Activated naive CD8-positive, alpha-beta T cell treated with anti-CD3 and anti-CD28 coated beads, Interleukin-2, amount 10 ng/mL, durations not matched to agents 7 days and 5 days (primary cell): Measurements from ENCODE around the gene UTP4. TPM values are rescaled to one million over a fixed set of nuclear protein-coding genes. Genes with fewer than 3 reads are reported as not detected.

Source experiments
- ATAC-seq: fragments of 150-1000 bp; cut with Tn5 transposase; one replicate; pipeline ENCODE4 v1.10.0; 2021; ENCODE audit warnings: low read depth, moderate library complexity
- POLR2A ChIA-PET: fragments of 350-600 bp; sonication (Branson Sonifier 250); formaldehyde crosslinking; loops from one replicate; lab custom pipeline; 2021; ENCODE audit warnings: antibody characterized with exemption; lab: Charles Lee
- DNase-seq: peaks from one replicate; pipeline ENCODE4 v3.0.0; 2021
- H3K27ac Mint-ChIP-seq: one replicate; pipeline ENCODE4 v1.8.0; 2022; ENCODE audit warnings: mild to moderate bottlenecking, mixed read lengths
- H3K27me3 Mint-ChIP-seq: one replicate; pipeline ENCODE4 v1.8.0; 2022; ENCODE audit warnings: mild to moderate bottlenecking, moderate library complexity, mixed read lengths
- H3K36me3 Mint-ChIP-seq: one replicate; pipeline ENCODE4 v1.8.0; 2021; ENCODE audit warnings: mild to moderate bottlenecking, mixed read lengths
- H3K4me1 Mint-ChIP-seq: one replicate; pipeline ENCODE4 v1.8.0; 2021; ENCODE audit warnings: mixed read lengths
- H3K4me3 Mint-ChIP-seq: one replicate; pipeline ENCODE4 v1.8.0; 2022; ENCODE audit warnings: mild to moderate bottlenecking, moderate library complexity, mixed read lengths
- H3K9me3 Mint-ChIP-seq: one replicate; pipeline ENCODE4 v1.8.0; 2021; ENCODE audit warnings: mixed read lengths
- total RNA-seq, 2 experiments: library from RNA; stranded (reverse); gene quantifications; one replicate each; pipeline ENCODE4 v1.2.3, GENCODE V29; 2021

UTP4 gene
- total RNA-seq, 2 experiments from 2014 or later = 40.5 to 41.4 TPM

- POLR2A ChIA-PET = interaction anchor here (1.3 kb wide), 1 partner anchor 261 kb away, joined by 4 read pairs; no protein-coding TSS in a partner anchor
- Mint-ChIP-seq H3K4me3 (peak overlapping the region; percentile 48), H3K27ac (no peak overlapping the region), H3K36me3 (peaks cover 5% of the 10 kb centered on the region), H3K4me1 (peaks cover 15% of the 10 kb centered on the region), H3K27me3 (peaks cover 23% of the 10 kb centered on the region), H3K9me3 (no peaks in the 10 kb centered on the region)
- DNase-seq = peak; percentile 50
- ATAC-seq = peak; percentile 23
Measured at GRCh38 chr16:69106491-69107315, 25.7 kb upstream of the UTP4 start.

- Mint-ChIP-seq H3K27ac (no peak overlapping the region), H3K4me1 (peaks cover 15% of the 10 kb centered on the region), H3K36me3 (peaks cover 5% of the 10 kb centered on the region), H3K4me3 (peak overlapping the region; percentile 35), H3K27me3 (peaks cover 23% of the 10 kb centered on the region), H3K9me3 (no peaks in the 10 kb centered on the region)
- ATAC-seq = no peak
- peak; percentile 41 for DNase-seq
- POLR2A ChIA-PET = no interaction called here
Measured at GRCh38 chr16:69107316-69107962, 25.0 kb upstream of the UTP4 start.

- H3K27ac Mint-ChIP-seq = no peak overlapping the region
- no peaks in the 10 kb centered on the region for H3K9me3 Mint-ChIP-seq
- peaks cover 19% of the 10 kb centered on the region for H3K27me3 Mint-ChIP-seq
- H3K36me3 Mint-ChIP-seq = peaks cover 5% of the 10 kb centered on the region
- DNase-seq = no peak
- no peak for ATAC-seq
- POLR2A ChIA-PET = no interaction called here
- H3K4me3 Mint-ChIP-seq = peak overlapping the region; percentile 25
- H3K4me1 Mint-ChIP-seq = peaks cover 16% of the 10 kb centered on the region
Measured at GRCh38 chr16:69108064-69108904, 24.2 kb upstream of the UTP4 start.

GRCh38 chr16:69108905-69109252 lies 23.6 kb upstream of the UTP4 start:
- Mint-ChIP-seq H3K27ac (no peak overlapping the region), H3K27me3 (peaks cover 19% of the 10 kb centered on the region), H3K36me3 (peaks cover 5% of the 10 kb centered on the region), H3K4me1 (peaks cover 16% of the 10 kb centered on the region), H3K9me3 (no peaks in the 10 kb centered on the region), H3K4me3 (no peak overlapping the region)
- POLR2A ChIA-PET = no interaction called here
- DNase-seq (no peak), ATAC-seq (no peak)

- H3K9me3 Mint-ChIP-seq = no peaks in the 10 kb centered on the region
- H3K4me3 Mint-ChIP-seq = no peak overlapping the region
- POLR2A ChIA-PET = no interaction called here
Measured at GRCh38 chr16:69109486-69110270, 22.8 kb upstream of the UTP4 start.

GRCh38 chr16:69110406-69110805 lies 22.0 kb upstream of the UTP4 start:
- peaks cover 14% of the 10 kb centered on the region for H3K4me1 Mint-ChIP-seq
- POLR2A ChIA-PET = no interaction called here
- H3K27ac Mint-ChIP-seq = no peak overlapping the region
- H3K4me3 Mint-ChIP-seq = no peak overlapping the region
- H3K27me3 Mint-ChIP-seq = peaks cover 11% of the 10 kb centered on the region
- ATAC-seq = no peak
- no peaks in the 10 kb centered on the region for H3K9me3 Mint-ChIP-seq
- no peak for DNase-seq
- H3K36me3 Mint-ChIP-seq = peaks cover 5% of the 10 kb centered on the region

More at GRCh38 chr16:69109486-69110270, 22.8 kb upstream of the UTP4 start:
- ATAC-seq (no peak), DNase-seq (no peak)
- Mint-ChIP-seq H3K27me3 (peaks cover 15% of the 10 kb centered on the region), H3K36me3 (peaks cover 5% of the 10 kb centered on the region), H3K4me1 (peaks cover 16% of the 10 kb centered on the region), H3K27ac (no peak overlapping the region)

GRCh38 chr16:69111216-69111875 lies 21.1 kb upstream of the UTP4 start:
- no peak overlapping the region for H3K4me3 Mint-ChIP-seq
- no peak for DNase-seq
- peaks cover 5% of the 10 kb centered on the region for H3K36me3 Mint-ChIP-seq
- POLR2A ChIA-PET = no interaction called here
- peaks cover 9% of the 10 kb centered on the region for H3K27me3 Mint-ChIP-seq
- H3K4me1 Mint-ChIP-seq = peaks cover 11% of the 10 kb centered on the region
- H3K27ac Mint-ChIP-seq = no peak overlapping the region
- H3K9me3 Mint-ChIP-seq = no peaks in the 10 kb centered on the region
- ATAC-seq = no peak

- H3K4me1 Mint-ChIP-seq = peaks cover 12% of the 10 kb centered on the region
- POLR2A ChIA-PET = no interaction called here
- H3K9me3 Mint-ChIP-seq = no peaks in the 10 kb centered on the region
- no peak overlapping the region for H3K4me3 Mint-ChIP-seq
- no peak overlapping the region for H3K27ac Mint-ChIP-seq
- H3K27me3 Mint-ChIP-seq = peaks cover 7% of the 10 kb centered on the region
- no peak for DNase-seq
- no peak for ATAC-seq
- peaks cover 5% of the 10 kb centered on the region for H3K36me3 Mint-ChIP-seq
Measured at GRCh38 chr16:69111876-69112230, 20.6 kb upstream of the UTP4 start.

GRCh38 chr16:69112285-69113129 lies 19.9 kb upstream of the UTP4 start:
- Mint-ChIP-seq H3K9me3 (no peaks in the 10 kb centered on the region), H3K27ac (no peak overlapping the region), H3K27me3 (peaks cover 2% of the 10 kb centered on the region), H3K4me1 (peaks cover 10% of the 10 kb centered on the region), H3K4me3 (no peak overlapping the region), H3K36me3 (peaks cover 5% of the 10 kb centered on the region)
- DNase-seq (peak; percentile 63), ATAC-seq (peak; percentile 65)
- POLR2A ChIA-PET = no interaction called here

GRCh38 chr16:69113216-69113615 lies 19.2 kb upstream of the UTP4 start:
- POLR2A ChIA-PET = no interaction called here
- ATAC-seq (no peak), DNase-seq (peak; percentile 27)
- H3K4me1 Mint-ChIP-seq = peaks cover 7% of the 10 kb centered on the region
- no peaks in the 10 kb centered on the region for H3K9me3 Mint-ChIP-seq
- H3K36me3 Mint-ChIP-seq = peaks cover 10% of the 10 kb centered on the region
- no peak overlapping the region for H3K27ac Mint-ChIP-seq
- H3K27me3 Mint-ChIP-seq = peaks cover under 1% of the 10 kb centered on the region
- H3K4me3 Mint-ChIP-seq = no peak overlapping the region

GRCh38 chr16:69114346-69114975 lies 18.0 kb upstream of the UTP4 start:
- POLR2A ChIA-PET = no interaction called here
- H3K27ac Mint-ChIP-seq = no peak overlapping the region

More at GRCh38 chr16:69114346-69114975, 18.0 kb upstream of the UTP4 start:
- ATAC-seq = no peak
- H3K4me3 Mint-ChIP-seq = no peak overlapping the region
- H3K27me3 Mint-ChIP-seq = no peaks in the 10 kb centered on the region
- H3K9me3 Mint-ChIP-seq = no peaks in the 10 kb centered on the region
- DNase-seq = no peak
- H3K4me1 Mint-ChIP-seq = peaks cover 7% of the 10 kb centered on the region
- peaks cover 22% of the 10 kb centered on the region for H3K36me3 Mint-ChIP-seq
